Naive thymus-derived CD4-positive, alpha-beta T cell (primary cell): ENCODE measurements around the gene ITGB3BP. TPM values are rescaled to one million over a fixed set of nuclear protein-coding genes. Genes with fewer than 3 reads are reported as not detected.
"Not testable (repeated sequence)": the region's sequence is repeated elsewhere in the genome, so short reads cannot be mapped to it uniquely, and the experiment has no call there.

Experiments
- ATAC-seq: fragments of 150-1000 bp; cut with Tn5 transposase; 2 replicates; pipeline ENCODE4 v1.10.0; 2021; ENCODE audit warnings: mild to moderate bottlenecking, moderate library complexity
- CTCF ChIA-PET: fragments of 350-600 bp; sonication (Branson Sonifier 250); formaldehyde crosslinking; loops from one replicate; lab custom pipeline; 2021; ENCODE audit warnings: antibody characterized with exemption; lab: Charles Lee
- POLR2A ChIA-PET: fragments of 350-600 bp; sonication (Branson Sonifier 250); formaldehyde crosslinking; loops from one replicate; lab custom pipeline; 2021; ENCODE audit warnings: antibody characterized with exemption, inconsistent platforms; lab: Charles Lee
- DNase-seq, 9 donors: peaks; one replicate each; pipeline versions ENCODE4 v3.0.0 to v3.0.0-alpha.2; 2020 to 2022; ENCODE audit warnings: mixed read lengths in 1 of 9
- H3K27ac ChIP-seq: one replicate; pipeline ENCODE4 v1.7.0; 2013; ENCODE audit warnings: mild to moderate bottlenecking, low read depth, low read length, moderate library complexity
- H3K27me3 ChIP-seq, 2 donors: one replicate each; pipeline ENCODE4 v1.7.0; 2013; ENCODE audit warnings: low read length in 2 of 2, mild to moderate bottlenecking in 2 of 2, moderate library complexity in 2 of 2; ENCODE audit not compliant: control insufficient read depth in 2 of 2, insufficient read depth in 2 of 2
- H3K36me3 ChIP-seq, 3 experiments: 1 replicate in 2 of 3; 2 replicates in 1 of 3; pipeline ENCODE4 v1.7.0; 2013; ENCODE audit warnings: low read length in 3 of 3, mild to moderate bottlenecking in 3 of 3, moderate library complexity in 1 of 3; ENCODE audit not compliant: insufficient read depth in 3 of 3, control insufficient read depth in 2 of 3
- H3K4me1 ChIP-seq, 2 donors: one replicate each; pipeline ENCODE4 v1.7.0; 2013; ENCODE audit warnings: low read length in 2 of 2, mild to moderate bottlenecking in 2 of 2, moderate library complexity in 1 of 2; ENCODE audit not compliant: control insufficient read depth in 2 of 2, insufficient read depth in 2 of 2
- H3K4me3 ChIP-seq: 2 replicates; pipeline ENCODE4 v1.7.0; 2013; ENCODE audit warnings: mild to moderate bottlenecking, low read length
- H3K9me3 ChIP-seq, 3 experiments: 1 replicate in 2 of 3; 2 replicates in 1 of 3; pipeline ENCODE4 v1.7.0; 2013; ENCODE audit warnings: low read length in 3 of 3; ENCODE audit not compliant: control insufficient read depth in 2 of 3
- H3K27ac Mint-ChIP-seq, 9 donors: one replicate each; pipeline ENCODE4 v1.8.0; 2020 to 2022; ENCODE audit warnings: mixed read lengths in 9 of 9, mild to moderate bottlenecking in 8 of 9, moderate library complexity in 5 of 9, inconsistent platforms in 2 of 9
- H3K27me3 Mint-ChIP-seq, 5 donors: one replicate each; pipeline ENCODE4 v1.8.0; 2021 to 2022; ENCODE audit warnings: mixed read lengths in 5 of 5, mild to moderate bottlenecking in 1 of 5
- H3K36me3 Mint-ChIP-seq, 5 donors: one replicate each; pipeline ENCODE4 v1.8.0; 2020 to 2022; ENCODE audit warnings: mixed read lengths in 5 of 5, mild to moderate bottlenecking in 3 of 5, inconsistent platforms in 1 of 5
- H3K4me1 Mint-ChIP-seq, 7 donors: one replicate each; pipeline ENCODE4 v1.8.0; 2020 to 2022; ENCODE audit warnings: mixed read lengths in 7 of 7, mild to moderate bottlenecking in 3 of 7, inconsistent platforms in 1 of 7
- H3K4me3 Mint-ChIP-seq, 10 donors: one replicate each; pipeline ENCODE4 v1.8.0; 2020 to 2022; ENCODE audit warnings: mild to moderate bottlenecking in 10 of 10, mixed read lengths in 10 of 10, moderate library complexity in 6 of 10, inconsistent platforms in 2 of 10
- H3K9me3 Mint-ChIP-seq, 11 donors: one replicate each; pipeline ENCODE4 v1.8.0; 2020 to 2022; ENCODE audit warnings: mixed read lengths in 11 of 11, mild to moderate bottlenecking in 4 of 11, inconsistent platforms in 1 of 11, moderate library complexity in 1 of 11
- intact Hi-C, 2 donors: fragments of 100-400 bp; cut with micrococcal nuclease; formaldehyde crosslinking; loops; one replicate each; pipeline ENCODE4 v1.15.1; 2023
- polyA plus RNA-seq, 2 donors: library from polyadenylated mRNA; unstranded; fragments of 300-500 nt; fragmentation: Illumina TruSeq; gene quantifications; one replicate each; pipeline ENCODE4 v1.2.3, GENCODE V29; 2021
- total RNA-seq, 6 experiments: library from RNA in 5 of 6; stranded (reverse) in 5 of 6; gene quantifications; 1 replicate in 5 of 6; 2 replicates in 1 of 6; pipeline ENCODE4 v1.2.3 and lab custom pipeline; 2021 to 2026

ITGB3BP gene
- total and polyA plus RNA-seq, 7 experiments from 2014 or later, result 16.5 to 52.6 (median 24.6) TPM

GRCh38 chr1:63420746-63421145 is 102.3 kb downstream of the ITGB3BP start:
- intact Hi-C loops, H3K4me3 Mint-ChIP-seq, H3K4me1 Mint-ChIP-seq, H3K27me3 Mint-ChIP-seq, DNase-seq, H3K4me1 ChIP-seq, H3K27ac ChIP-seq, H3K4me3 ChIP-seq, H3K9me3 ChIP-seq, H3K27me3 ChIP-seq, H3K27ac Mint-ChIP-seq, ATAC-seq, H3K9me3 Mint-ChIP-seq: not testable (repeated sequence)
- ChIA-PET POLR2A (interaction anchor here (0.6 kb wide), 1 partner anchor 628 kb away, joined by 3 read pairs; no protein-coding TSS in a partner anchor), CTCF (interaction anchor here (0.6 kb wide), 1 partner anchor 16 kb away, joined by 3 read pairs; no protein-coding TSS in a partner anchor)
- H3K36me3 ChIP-seq, result peaks cover 4 to 15% (median 4%) of the 10 kb centered on the region in 3 experiments
- H3K36me3 Mint-ChIP-seq, result peaks cover 10 to 73% (median 48%) of the 10 kb centered on the region in 5 donors

- Histone ChIP-seq H3K27me3 (no peaks in the 10 kb centered on the region), H3K27ac (no peak overlapping the region), H3K4me3 (no peak overlapping the region), H3K4me1 (no peaks in the 10 kb centered on the region), H3K9me3 (no peaks in the 10 kb centered on the region), H3K36me3 (peaks cover 0 to 25% (median 4%) of the 10 kb centered on the region in 3 experiments)
- ATAC-seq, result no peak
- H3K36me3 Mint-ChIP-seq, result peaks cover 17 to 79% (median 52%) of the 10 kb centered on the region in 5 donors
- peaks cover 0 to 5% (median 0%) of the 10 kb centered on the region in 7 donors for H3K4me1 Mint-ChIP-seq
- DNase-seq, result no peak
- no peak overlapping the region for H3K27ac Mint-ChIP-seq
- no peak overlapping the region for H3K4me3 Mint-ChIP-seq
- POLR2A ChIA-PET, result no interaction called here
- CTCF ChIA-PET, result interaction anchor here (0.8 kb wide), 1 partner anchor 23 kb away, joined by 4 read pairs; no protein-coding TSS in a partner anchor
- no peaks in the 10 kb centered on the region for H3K27me3 Mint-ChIP-seq
- peaks cover 0 to 3% (median 0%) of the 10 kb centered on the region in 11 donors for H3K9me3 Mint-ChIP-seq
- intact Hi-C loops, result no loop called here
Measured at GRCh38 chr1:63418101-63418500, 104.9 kb downstream of the ITGB3BP start.

- peaks cover 0 to 8% (median 0%) of the 10 kb centered on the region in 7 donors for H3K4me1 Mint-ChIP-seq
- no peaks in the 10 kb centered on the region for H3K9me3 Mint-ChIP-seq
- DNase-seq, result no peak
- H3K27me3 Mint-ChIP-seq, result no peaks in the 10 kb centered on the region
- H3K36me3 ChIP-seq, result peaks cover 0 to 26% (median 9%) of the 10 kb centered on the region in 3 experiments
- H3K4me3 ChIP-seq, result no peak overlapping the region
- H3K4me3 Mint-ChIP-seq, result no peak overlapping the region
- H3K9me3 ChIP-seq, result no peaks in the 10 kb centered on the region
- ChIA-PET POLR2A (no interaction called here), CTCF (interaction anchor here (0.6 kb wide), 1 partner anchor 379 kb away, joined by 3 read pairs; no protein-coding TSS in a partner anchor)
- peak overlapping the region in 2 of 9 donors; percentile 6 to 47 for H3K27ac Mint-ChIP-seq
- no peaks in the 10 kb centered on the region for H3K4me1 ChIP-seq
- intact Hi-C loops, result no loop called here
- peaks cover 15 to 73% (median 43%) of the 10 kb centered on the region in 5 donors for H3K36me3 Mint-ChIP-seq
- no peaks in the 10 kb centered on the region for H3K27me3 ChIP-seq
- no peak for ATAC-seq
- no peak overlapping the region for H3K27ac ChIP-seq
Measured at GRCh38 chr1:63414691-63415365, 108.2 kb downstream of the ITGB3BP start.

GRCh38 chr1:63413394-63413793 is 109.6 kb downstream of the ITGB3BP start:
- no peak for ATAC-seq
- Histone ChIP-seq H3K27ac (no peak overlapping the region), H3K27me3 (no peaks in the 10 kb centered on the region), H3K36me3 (peaks cover 0 to 22% (median 6%) of the 10 kb centered on the region in 3 experiments), H3K4me1 (no peaks in the 10 kb centered on the region), H3K4me3 (no peak overlapping the region), H3K9me3 (no peaks in the 10 kb centered on the region)
- POLR2A ChIA-PET, result no interaction called here
- Mint-ChIP-seq H3K4me3 (no peak overlapping the region), H3K27me3 (no peaks in the 10 kb centered on the region), H3K36me3 (peaks cover 13 to 67% (median 37%) of the 10 kb centered on the region in 5 donors), H3K27ac (no peak overlapping the region), H3K4me1 (peaks cover 0 to 5% (median 0%) of the 10 kb centered on the region in 7 donors), H3K9me3 (no peaks in the 10 kb centered on the region)
- intact Hi-C loops, result no loop called here
- CTCF ChIA-PET, result no interaction called here
- no peak for DNase-seq

- peaks cover 0 to 24% (median 5%) of the 10 kb centered on the region in 3 experiments for H3K36me3 ChIP-seq
- no peak for ATAC-seq
- H3K4me3 ChIP-seq, result no peak overlapping the region
- Mint-ChIP-seq H3K4me3 (no peak overlapping the region), H3K9me3 (no peaks in the 10 kb centered on the region), H3K36me3 (peaks cover 10 to 59% (median 40%) of the 10 kb centered on the region in 5 donors), H3K4me1 (peaks cover 0 to 5% (median 0%) of the 10 kb centered on the region in 7 donors), H3K27ac (peak overlapping the region in 1 of 9 donors; percentile 24), H3K27me3 (no peaks in the 10 kb centered on the region)
- no peaks in the 10 kb centered on the region for H3K9me3 ChIP-seq
- POLR2A ChIA-PET, result no interaction called here
- H3K4me1 ChIP-seq, result no peaks in the 10 kb centered on the region
- H3K27ac ChIP-seq, result no peak overlapping the region
- DNase-seq, result no peak
- CTCF ChIA-PET, result interaction anchor here (0.6 to 0.7 kb wide), 2 partner anchors 72 to 1593 kb away, joined by 3 read pairs; no protein-coding TSS in a partner anchor
- no peaks in the 10 kb centered on the region for H3K27me3 ChIP-seq
- intact Hi-C loops, result no loop called here
Measured at GRCh38 chr1:63411066-63411465, 112.0 kb downstream of the ITGB3BP start.

- CTCF ChIA-PET, result no interaction called here
- no peaks in the 10 kb centered on the region for H3K9me3 Mint-ChIP-seq
- no peak overlapping the region for H3K4me3 ChIP-seq
- H3K4me3 Mint-ChIP-seq, result no peak overlapping the region
- no peak overlapping the region for H3K27ac ChIP-seq
- no peaks in the 10 kb centered on the region for H3K4me1 ChIP-seq
- H3K27me3 ChIP-seq, result no peaks in the 10 kb centered on the region
- no peak overlapping the region for H3K27ac Mint-ChIP-seq
- H3K27me3 Mint-ChIP-seq, result no peaks in the 10 kb centered on the region
- no peaks in the 10 kb centered on the region for H3K9me3 ChIP-seq
- POLR2A ChIA-PET, result no interaction called here
- no peak for DNase-seq
- no peak for ATAC-seq
- H3K4me1 Mint-ChIP-seq, result peaks cover 0 to 2% (median 0%) of the 10 kb centered on the region in 7 donors
- peaks cover 3 to 64% (median 48%) of the 10 kb centered on the region in 5 donors for H3K36me3 Mint-ChIP-seq
- intact Hi-C loops, result no loop called here
- peaks cover 0 to 21% (median 8%) of the 10 kb centered on the region in 3 experiments for H3K36me3 ChIP-seq
Measured at GRCh38 chr1:63408331-63408730, 114.7 kb downstream of the ITGB3BP start.
